Endothelial cell of hepatic sinusoid (primary cell): ENCODE results near the gene WNK3.

ENCODE experiments used
- in situ Hi-C: cut with HindIII; loops from 2 replicates; pipeline ENCODE4 v1.10.0; 2017; ENCODE audit warnings: low sequenced_read_pairs

WNK3 gene

GRCh38 chrX:54171527-54172250 lies 186.2 kb downstream of the WNK3 start:
- in situ Hi-C loops, result loop anchor here (25.0 kb wide), 1 partner anchor 109 kb away; no protein-coding TSS in a partner anchor

DNA sequence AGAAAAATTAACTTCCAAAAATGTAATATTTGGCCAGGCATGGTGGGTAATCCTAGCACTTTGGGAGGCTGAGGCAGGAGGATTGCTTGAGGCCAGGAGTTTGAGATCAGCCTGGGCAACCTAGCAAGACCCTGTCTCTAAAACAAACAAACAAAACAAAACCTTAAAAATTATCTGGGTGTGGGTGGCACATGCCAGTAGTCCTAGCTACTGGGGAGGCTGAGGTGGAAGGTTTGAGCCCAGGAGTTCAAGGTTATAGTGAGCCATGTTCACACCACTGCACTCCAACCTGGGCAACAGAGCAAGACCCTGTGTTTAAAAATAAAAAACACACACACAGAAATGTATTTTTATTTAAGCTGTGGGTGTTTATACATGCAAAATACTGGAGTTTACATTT lies 186.8 kb downstream of the WNK3 start:
- in situ Hi-C loops, result loop anchor here (25.0 kb wide), 1 partner anchor 109 kb away; no protein-coding TSS in a partner anchor

GRCh38 chrX:54166915-54167314 lies 190.9 kb downstream of the WNK3 start:
- in situ Hi-C loops, result loop anchor here (25.0 kb wide), 1 partner anchor 105 kb away; no protein-coding TSS in a partner anchor

GRCh38 chrX:54157561-54157960 lies 200.3 kb downstream of the WNK3 start:
- in situ Hi-C loops, result loop anchor here (25.0 kb wide), 1 partner anchor 95 kb away; no protein-coding TSS in a partner anchor
